Measurements from ENCODE around the gene DHRS4.
"Not testable (repeated sequence)": the region's sequence is repeated elsewhere in the genome, so short reads cannot be mapped to it uniquely, and the experiment has no call there.

DHRS4 gene

DNA sequence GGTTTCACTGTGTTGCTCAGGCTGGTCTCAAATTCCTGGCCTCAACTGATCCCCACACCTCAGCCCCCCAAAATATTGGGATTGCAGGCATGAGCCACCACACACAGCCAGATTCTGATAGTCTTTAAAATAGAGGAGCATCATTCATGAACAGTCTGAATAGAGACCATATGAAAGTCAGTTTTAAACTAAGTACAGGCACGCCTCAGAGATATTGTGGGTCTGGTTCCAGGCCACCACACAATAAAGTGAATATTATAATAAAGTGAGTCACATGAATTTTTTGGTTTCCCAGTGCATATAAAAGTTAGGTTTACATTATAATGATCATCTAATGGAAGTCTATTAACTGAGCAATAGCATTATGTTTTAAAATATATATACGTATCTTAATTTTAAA is 8.1 kb downstream of the DHRS4 start:
- not testable (repeated sequence) for H3K4me3 ChIP-seq (ENCODE audit: low read length); H3K27me3 ChIP-seq (ENCODE audit: control insufficient read depth, insufficient read depth, low read length); H3K4me1 ChIP-seq (ENCODE audit: control insufficient read depth, insufficient read depth, low read length); H3K36me3 ChIP-seq (ENCODE audit: insufficient read depth, low read length); H3K9me3 ChIP-seq (replicated peaks; ENCODE audit: low read length); H3K9ac ChIP-seq (ENCODE audit: low read depth, low read length); H3K4me2 ChIP-seq (ENCODE audit: low read length)

DNA sequence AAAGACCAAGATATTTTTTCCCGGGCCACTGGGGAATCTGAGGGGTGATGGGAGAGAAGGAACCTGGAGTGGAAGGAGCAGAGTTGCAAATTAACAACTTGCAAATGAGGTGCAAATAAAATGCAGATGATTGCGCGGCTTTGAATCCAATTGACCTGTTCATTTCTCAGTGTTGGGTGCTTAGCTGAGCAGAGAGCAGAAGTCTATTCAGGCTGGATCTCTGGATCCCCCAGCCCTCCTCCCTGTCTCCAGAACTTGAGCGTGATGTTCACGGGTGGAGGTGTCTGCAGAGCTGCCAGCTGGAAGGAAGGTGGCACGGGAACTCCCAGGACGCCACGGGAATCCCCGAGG is 15.5 kb downstream of the DHRS4 start:
- H3K36me3 ChIP-seq (ENCODE audit: insufficient read depth, low read length); H3K4me2 ChIP-seq (ENCODE audit: low read length); H3K4me1 ChIP-seq (ENCODE audit: control insufficient read depth, insufficient read depth, low read length); H3K27me3 ChIP-seq (ENCODE audit: control insufficient read depth, insufficient read depth, low read length); H3K9ac ChIP-seq (ENCODE audit: low read depth, low read length); H3K4me3 ChIP-seq (ENCODE audit: low read length); H3K9me3 ChIP-seq (replicated peaks; ENCODE audit: low read length): not testable (repeated sequence)

DNA sequence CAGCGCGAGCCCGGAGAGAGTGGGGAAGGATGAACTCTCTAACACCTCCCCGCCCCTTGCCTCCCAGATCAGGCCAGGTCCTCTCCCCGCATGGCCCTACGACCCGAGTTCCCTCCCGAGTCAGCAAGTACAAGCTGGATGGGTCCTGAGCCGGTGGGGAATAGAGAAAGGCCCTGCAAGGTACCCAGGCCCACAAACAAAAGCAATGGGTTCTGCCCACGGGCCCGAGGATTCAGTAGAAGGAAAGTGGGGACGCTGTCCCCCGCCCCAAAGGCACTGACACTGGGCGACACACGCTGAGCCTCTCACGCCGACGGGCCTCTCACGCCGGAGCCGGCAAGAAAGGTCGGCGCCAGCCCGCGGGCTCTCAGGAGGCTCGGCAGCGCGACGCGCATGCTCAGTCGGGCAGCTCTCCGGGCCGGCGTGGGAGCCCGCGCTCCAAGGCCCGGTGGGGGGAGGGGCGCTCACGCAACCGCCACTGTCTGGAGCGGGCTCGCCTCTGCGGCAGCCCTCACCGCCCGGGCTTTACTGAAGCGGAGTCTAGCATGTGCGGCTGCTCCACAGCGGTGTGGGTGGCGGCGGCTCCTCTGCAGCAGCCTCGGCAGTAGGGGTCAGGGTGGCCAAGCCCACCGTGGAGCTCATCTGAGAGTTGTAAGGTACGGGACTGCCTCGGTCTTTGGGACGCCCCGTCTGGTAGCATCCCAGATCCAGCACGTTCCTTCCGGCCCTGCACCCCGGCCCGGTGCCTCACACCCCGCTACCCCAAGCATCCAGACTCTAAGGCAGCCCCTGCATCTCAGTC is 16.1 kb downstream of the DHRS4 start:
- H3K36me3 ChIP-seq (ENCODE audit: insufficient read depth, low read length); H3K9me3 ChIP-seq (replicated peaks; ENCODE audit: low read length); H3K4me1 ChIP-seq (ENCODE audit: control insufficient read depth, insufficient read depth, low read length); H3K27me3 ChIP-seq (ENCODE audit: control insufficient read depth, insufficient read depth, low read length): not testable (repeated sequence)
- peak overlapping the region; percentile 32 for H3K9ac ChIP-seq (ENCODE audit: low read depth, low read length)
- peak overlapping the region; percentile 61 for H3K4me3 ChIP-seq (ENCODE audit: low read length)
- peak overlapping the region; percentile 81 for H3K4me2 ChIP-seq (ENCODE audit: low read length)

DNA sequence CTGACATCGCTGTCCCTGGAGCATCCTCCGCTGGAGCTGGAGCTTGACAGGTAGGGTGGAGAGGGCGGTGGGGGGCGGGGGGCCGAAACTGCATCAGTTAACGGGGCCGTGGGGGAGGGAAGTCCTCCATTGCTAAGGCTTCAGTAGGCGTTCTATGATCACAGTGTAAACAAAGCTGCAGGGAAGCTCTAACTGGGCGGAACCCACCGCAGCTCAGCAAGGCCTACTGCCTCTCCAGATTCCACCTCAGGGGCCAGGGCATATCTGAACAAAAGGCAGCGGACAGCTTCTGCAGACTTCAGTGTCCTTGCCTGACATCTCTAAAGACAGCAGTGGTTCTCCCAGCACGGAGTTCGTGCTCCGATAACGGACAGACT is 16.7 kb downstream of the DHRS4 start:
- not testable (repeated sequence) for H3K36me3 ChIP-seq (ENCODE audit: insufficient read depth, low read length); H3K9ac ChIP-seq (ENCODE audit: low read depth, low read length); H3K4me2 ChIP-seq (ENCODE audit: low read length); H3K27me3 ChIP-seq (ENCODE audit: control insufficient read depth, insufficient read depth, low read length); H3K4me3 ChIP-seq (ENCODE audit: low read length); H3K9me3 ChIP-seq (replicated peaks; ENCODE audit: low read length); H3K4me1 ChIP-seq (ENCODE audit: control insufficient read depth, insufficient read depth, low read length)

DNA sequence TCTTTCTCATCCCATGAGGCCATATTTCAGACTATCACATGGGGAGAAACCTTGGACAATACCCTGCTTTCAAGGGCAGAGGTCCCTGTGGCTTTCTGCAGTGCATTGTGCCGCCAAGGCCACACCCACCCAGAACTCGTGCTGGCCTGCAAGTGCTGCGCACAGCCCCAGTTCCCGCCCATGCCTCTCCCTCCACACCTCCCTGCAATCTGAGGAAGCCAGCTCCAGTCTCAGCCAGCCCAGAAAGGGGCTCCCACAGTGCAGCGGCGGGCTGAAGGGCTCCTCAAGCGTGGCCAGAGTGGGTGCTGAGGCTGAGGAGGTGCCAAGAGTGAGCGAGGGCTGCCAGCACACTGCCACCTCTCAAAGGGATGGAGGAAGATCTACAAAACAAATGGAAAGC is 19.6 kb downstream of the DHRS4 start:
- H3K9ac ChIP-seq (ENCODE audit: low read depth, low read length); H3K4me2 ChIP-seq (ENCODE audit: low read length); H3K4me3 ChIP-seq (ENCODE audit: low read length); H3K9me3 ChIP-seq (replicated peaks; ENCODE audit: low read length); H3K36me3 ChIP-seq (ENCODE audit: insufficient read depth, low read length); H3K4me1 ChIP-seq (ENCODE audit: control insufficient read depth, insufficient read depth, low read length); H3K27me3 ChIP-seq (ENCODE audit: control insufficient read depth, insufficient read depth, low read length): not testable (repeated sequence)

DNA sequence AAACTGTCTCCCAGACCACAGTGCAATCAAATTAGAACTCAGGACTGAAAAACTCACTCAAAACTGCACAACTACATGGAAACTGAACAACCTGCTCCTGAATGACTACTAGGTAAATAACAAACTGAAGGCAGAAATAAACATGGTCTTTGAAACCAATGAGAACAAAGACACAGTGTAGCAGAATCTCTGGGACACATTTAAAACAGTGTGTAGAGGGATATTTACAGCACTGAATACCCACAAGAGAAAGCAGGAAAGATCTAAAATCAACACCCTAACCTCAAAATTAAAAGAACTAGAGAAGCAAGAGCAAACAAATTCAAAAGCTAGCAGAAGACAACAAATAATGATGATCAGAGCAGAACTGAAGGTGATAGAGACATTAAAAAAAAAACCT is 20.5 kb downstream of the DHRS4 start:
- H3K36me3 ChIP-seq (ENCODE audit: insufficient read depth, low read length); H3K9ac ChIP-seq (ENCODE audit: low read depth, low read length); H3K27me3 ChIP-seq (ENCODE audit: control insufficient read depth, insufficient read depth, low read length); H3K4me2 ChIP-seq (ENCODE audit: low read length); H3K4me3 ChIP-seq (ENCODE audit: low read length); H3K9me3 ChIP-seq (replicated peaks; ENCODE audit: low read length); H3K4me1 ChIP-seq (ENCODE audit: control insufficient read depth, insufficient read depth, low read length): not testable (repeated sequence)

DNA sequence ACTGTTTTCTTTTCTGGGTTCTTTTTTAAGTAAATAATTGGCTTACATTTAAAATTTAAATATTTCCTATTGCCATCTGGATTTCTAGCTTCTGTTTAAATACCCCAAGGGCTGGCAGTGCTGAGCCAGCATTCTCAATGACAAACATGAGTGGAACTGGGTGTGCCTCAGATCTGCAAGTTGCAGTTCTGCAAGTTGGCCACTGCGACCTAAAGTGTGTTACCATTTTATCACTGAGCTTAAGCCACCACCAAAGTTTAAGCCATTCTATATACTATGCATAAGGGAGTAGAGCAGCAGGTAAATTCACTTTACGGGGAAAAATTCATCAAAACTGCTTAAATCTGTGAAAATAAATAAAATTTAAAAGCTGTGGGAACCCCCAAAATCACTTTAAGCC is 23.6 kb downstream of the DHRS4 start:
- H3K27me3 ChIP-seq (ENCODE audit: control insufficient read depth, insufficient read depth, low read length); H3K9me3 ChIP-seq (replicated peaks; ENCODE audit: low read length): not testable (repeated sequence)

DNA sequence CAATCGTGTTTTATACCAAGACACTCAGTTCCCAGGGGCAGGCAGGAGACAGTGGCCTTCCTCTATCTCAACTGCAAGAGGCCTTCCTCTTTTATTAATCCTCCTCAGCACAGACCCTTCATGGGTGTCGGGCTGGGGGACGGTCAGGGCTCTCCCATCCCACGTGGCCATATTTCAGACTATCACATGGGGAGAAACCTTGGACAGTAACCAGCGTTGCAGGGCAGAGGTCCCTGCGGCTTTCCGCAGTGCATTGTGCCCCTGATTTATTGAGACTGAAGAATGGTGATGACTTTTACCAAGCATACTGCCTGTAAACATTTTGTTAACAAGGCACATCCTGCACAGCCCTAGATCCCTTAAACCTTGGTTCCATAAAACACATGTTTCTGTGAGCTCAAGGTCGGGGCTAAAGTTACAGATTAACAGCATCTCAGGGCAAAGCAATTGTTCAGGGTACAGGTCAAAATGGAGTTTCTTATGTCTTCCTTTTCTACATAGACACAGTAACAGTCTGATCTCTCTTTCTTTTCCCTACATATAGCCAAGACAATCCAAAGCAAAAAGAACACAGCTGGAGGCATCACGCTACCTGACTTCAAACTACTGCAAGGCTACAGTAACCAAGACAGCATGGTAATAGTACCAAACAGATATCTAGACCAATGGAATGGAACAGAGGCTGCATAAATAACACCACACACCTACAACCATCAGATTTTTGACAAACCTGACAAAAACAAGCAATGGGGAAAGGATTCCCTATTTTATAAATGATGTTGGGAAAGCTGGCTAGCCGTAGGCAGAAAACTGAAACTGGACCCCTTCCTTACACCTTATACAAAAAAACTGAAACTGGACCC is 28.6 kb downstream of the DHRS4 start:
- not testable (repeated sequence) for H3K36me3 ChIP-seq (ENCODE audit: insufficient read depth, low read length); H3K9ac ChIP-seq (ENCODE audit: low read depth, low read length); H3K4me1 ChIP-seq (ENCODE audit: control insufficient read depth, insufficient read depth, low read length); H3K4me3 ChIP-seq (ENCODE audit: low read length); H3K9me3 ChIP-seq (replicated peaks; ENCODE audit: low read length); H3K4me2 ChIP-seq (ENCODE audit: low read length); H3K27me3 ChIP-seq (ENCODE audit: control insufficient read depth, insufficient read depth, low read length)

More for the DNA sequence above, 23.6 kb downstream of the DHRS4 start:
- not testable (repeated sequence) for H3K4me3 ChIP-seq (ENCODE audit: low read length); H3K4me1 ChIP-seq (ENCODE audit: control insufficient read depth, insufficient read depth, low read length); H3K4me2 ChIP-seq (ENCODE audit: low read length); H3K9ac ChIP-seq (ENCODE audit: low read depth, low read length); H3K36me3 ChIP-seq (ENCODE audit: insufficient read depth, low read length)

DNA sequence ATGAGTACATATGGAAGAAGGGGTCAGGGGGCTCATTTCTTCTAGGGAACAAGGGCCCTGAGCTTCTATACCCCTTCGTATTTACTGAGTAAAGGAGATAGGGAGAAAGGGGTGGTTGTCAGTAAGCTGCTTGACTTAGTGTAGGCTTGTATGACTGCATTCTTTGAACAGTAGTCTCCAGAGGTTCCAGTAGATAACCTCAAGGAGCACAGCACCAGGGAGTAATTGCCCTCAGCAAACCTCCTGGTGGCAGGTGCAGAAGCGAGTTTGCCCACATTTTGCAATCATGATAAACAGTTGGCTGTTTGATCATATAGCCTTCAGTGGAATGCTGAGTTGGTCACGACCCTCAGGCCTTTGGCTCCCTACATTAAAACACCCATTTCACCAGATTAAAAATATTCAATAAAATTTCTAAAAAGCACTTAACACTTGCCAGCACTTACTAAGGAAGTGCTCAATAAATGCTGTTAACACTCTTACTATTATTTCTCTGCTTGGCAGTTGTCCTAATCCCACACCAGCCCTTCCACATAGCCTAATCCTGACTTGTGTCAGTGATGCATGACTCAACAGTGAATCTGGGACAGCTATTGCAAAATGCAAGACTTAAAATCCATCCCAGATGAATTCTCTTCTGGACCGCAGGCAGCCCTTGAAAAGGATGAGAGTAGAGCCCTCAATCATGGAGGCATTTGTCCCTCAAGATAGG is 31.5 kb downstream of the DHRS4 start:
- Histone ChIP-seq H3K27me3 (ENCODE audit: control insufficient read depth, insufficient read depth, low read length) (no peaks in the 10 kb centered on the region), H3K36me3 (ENCODE audit: insufficient read depth, low read length) (no peaks in the 10 kb centered on the region), H3K4me3 (ENCODE audit: low read length) (no peak overlapping the region), H3K9me3 (replicated peaks; ENCODE audit: low read length) (no peaks in the 10 kb centered on the region), H3K9ac (ENCODE audit: low read depth, low read length) (no peak overlapping the region), H3K4me1 (ENCODE audit: control insufficient read depth, insufficient read depth, low read length) (peaks cover 17% of the 10 kb centered on the region), H3K4me2 (ENCODE audit: low read length) (no peak overlapping the region)

DNA sequence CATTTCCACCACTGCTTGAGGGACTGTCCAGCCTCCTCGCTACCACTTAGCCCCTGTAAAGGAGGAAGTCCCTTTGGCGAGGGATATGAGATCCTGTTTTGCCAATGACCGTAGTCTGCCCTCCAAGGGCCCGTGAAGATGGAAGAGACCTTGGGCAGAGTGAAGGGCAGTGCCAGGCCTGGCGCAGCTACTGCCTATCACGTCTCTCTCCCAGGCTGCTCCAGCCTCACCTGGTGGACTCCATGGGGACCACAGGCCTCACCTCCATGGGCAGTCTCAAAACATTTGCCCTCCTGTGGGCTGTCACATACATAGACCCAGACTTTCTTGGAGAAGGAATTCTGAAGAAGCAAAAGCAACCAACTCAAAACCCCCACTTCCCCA is 34.6 kb downstream of the DHRS4 start:
- peak overlapping the region; percentile 68 for H3K4me3 ChIP-seq (ENCODE audit: low read length)
- not testable (repeated sequence) for H3K9me3 ChIP-seq (replicated peaks; ENCODE audit: low read length); H3K36me3 ChIP-seq (ENCODE audit: insufficient read depth, low read length); H3K27me3 ChIP-seq (ENCODE audit: control insufficient read depth, insufficient read depth, low read length); H3K9ac ChIP-seq (ENCODE audit: low read depth, low read length)
- H3K4me1 ChIP-seq (ENCODE audit: control insufficient read depth, insufficient read depth, low read length) = peaks cover 18% of the 10 kb centered on the region
- H3K4me2 ChIP-seq (ENCODE audit: low read length) = peak overlapping the region; percentile 90

DNA sequence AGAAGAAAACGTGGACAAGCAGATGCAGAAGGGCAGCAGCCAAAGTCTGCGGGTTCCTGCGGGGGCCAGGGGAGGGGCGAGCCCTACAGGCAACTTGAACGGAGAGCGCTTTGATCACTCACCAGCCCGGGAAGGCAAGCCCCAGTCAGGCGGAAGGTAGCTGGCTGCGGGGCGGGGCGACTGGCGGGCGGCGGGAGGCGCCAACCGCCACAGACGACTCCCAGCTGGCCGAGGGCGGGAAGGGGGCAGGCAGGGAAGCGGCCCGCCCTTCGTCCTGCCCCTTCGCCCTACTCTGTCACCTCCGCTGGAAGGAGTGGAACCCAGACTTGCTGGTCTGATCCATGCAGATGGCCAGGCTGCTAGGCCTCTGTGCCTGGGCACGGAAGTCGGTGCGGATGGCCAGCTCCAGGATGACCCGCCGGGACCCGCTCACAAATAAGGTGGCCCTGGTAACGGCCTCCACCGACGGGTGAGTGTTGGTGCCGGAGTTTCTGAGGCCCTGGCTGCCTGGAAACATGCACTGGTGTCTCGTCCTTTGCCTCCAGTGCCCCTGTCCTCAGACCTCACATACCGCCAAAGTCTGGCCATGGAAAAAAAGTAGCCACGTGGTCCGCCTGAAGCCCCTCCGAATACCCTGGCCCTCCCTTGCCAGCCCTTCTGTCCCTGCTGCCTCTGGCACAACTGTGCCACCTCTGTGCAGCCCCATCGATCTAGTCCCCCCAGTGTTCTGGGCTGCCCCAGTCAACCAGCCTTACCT is 35.2 kb downstream of the DHRS4 start, which contains the start of gene DHRS4L2:
TSS of gene DHRS4L2 (plus strand) at position 323 of the 757 bp plus-strand sequence. CDS start at position 342, 19 bp downstream.
- not testable (repeated sequence) for H3K27me3 ChIP-seq (ENCODE audit: control insufficient read depth, insufficient read depth, low read length); H3K9me3 ChIP-seq (replicated peaks; ENCODE audit: low read length); H3K36me3 ChIP-seq (ENCODE audit: insufficient read depth, low read length)
- peak within 1 kb of the TSS; percentile 66 for H3K9ac ChIP-seq (ENCODE audit: low read depth, low read length)
- H3K4me1 ChIP-seq (ENCODE audit: control insufficient read depth, insufficient read depth, low read length) = peaks cover 18% of the 10 kb centered on the region
- H3K4me3 ChIP-seq (ENCODE audit: low read length) = peak within 1 kb of the TSS; percentile 68
- peak within 1 kb of the TSS; percentile 90 for H3K4me2 ChIP-seq (ENCODE audit: low read length)
